DMS53 treated with DMSO at 0.1 percent for 48 hours (cell line): ENCODE data around the gene JAKMIP1.
A peak's percentile ranks its signal among the peaks of the same experiment; 100 is the strongest.
"Not testable (repeated sequence)": the region's sequence is repeated elsewhere in the genome, so short reads cannot be mapped to it uniquely, and the experiment has no call there.

ENCODE experiments used
- DNase-seq: peaks from one replicate; lab custom pipeline; 2025; ENCODE audit not compliant: unreplicated experiment; lab: John Stamatoyannopoulos, UW

Gene JAKMIP1

GRCh38 chr4:6150046-6150735 lies 50.2 kb downstream of the JAKMIP1 start:
- DNase-seq, result no peak

- no peak for DNase-seq
These were observed 51.7 kb downstream of the JAKMIP1 start for GRCh38 chr4:6148506-6149205.

- DNase-seq, result no peak
These were observed 52.9 kb downstream of the JAKMIP1 start for GRCh38 chr4:6147441-6147840.

- DNase-seq, result no peak
These were observed 56.7 kb downstream of the JAKMIP1 start for GRCh38 chr4:6143603-6144181.

- no peak for DNase-seq
These were observed 57.3 kb downstream of the JAKMIP1 start for GRCh38 chr4:6142935-6143602.

GRCh38 chr4:6142511-6142910 lies 57.8 kb downstream of the JAKMIP1 start:
- no peak for DNase-seq

- DNase-seq, result no peak
These were observed 58.8 kb downstream of the JAKMIP1 start for GRCh38 chr4:6141554-6141953.

GRCh38 chr4:6141021-6141420 lies 59.3 kb downstream of the JAKMIP1 start:
- DNase-seq, result not testable (repeated sequence)

GRCh38 chr4:6137747-6138135 lies 62.6 kb downstream of the JAKMIP1 start:
- no peak for DNase-seq

GRCh38 chr4:6137027-6137746 lies 63.2 kb downstream of the JAKMIP1 start:
- DNase-seq, result no peak

GRCh38 chr4:6134612-6135220 lies 65.6 kb downstream of the JAKMIP1 start:
- DNase-seq, result peak; percentile 6

- no peak for DNase-seq
These were observed 67.6 kb downstream of the JAKMIP1 start for GRCh38 chr4:6132716-6133115.

GRCh38 chr4:6128221-6128850 lies 72.0 kb downstream of the JAKMIP1 start:
- peak; percentile 87 for DNase-seq

- DNase-seq, result no peak
These were observed 73.2 kb downstream of the JAKMIP1 start for GRCh38 chr4:6126971-6127745.

GRCh38 chr4:6125103-6125651 lies 75.2 kb downstream of the JAKMIP1 start:
- DNase-seq, result no peak

- DNase-seq, result no peak
These were observed 75.8 kb downstream of the JAKMIP1 start for GRCh38 chr4:6124386-6125102.

GRCh38 chr4:6123976-6124375 lies 76.4 kb downstream of the JAKMIP1 start:
- no peak for DNase-seq

- DNase-seq, result no peak
These were observed 76.8 kb downstream of the JAKMIP1 start for GRCh38 chr4:6123541-6123940.

GRCh38 chr4:6123116-6123515 lies 77.2 kb downstream of the JAKMIP1 start:
- DNase-seq, result no peak
